H1 (cell line): Measurements from ENCODE around the gene UQCC3. TPM values are rescaled to one million over a fixed set of nuclear protein-coding genes. Genes with fewer than 3 reads are reported as not detected.
A peak's percentile ranks its signal among the peaks of the same experiment; 100 is the strongest.

ENCODE experiments used
- CTCF ChIA-PET: fragments of 300-600 bp; sonication (Branson Sonifier 250); formaldehyde crosslinking; loops from one replicate; lab custom pipeline; 2021; ENCODE audit not compliant: partially characterized antibody; lab: Charles Lee
- POLR2A ChIA-PET: fragments of 300-600 bp; sonication (Branson Sonifier 250); formaldehyde crosslinking; loops from one replicate; lab custom pipeline; 2021; ENCODE audit warnings: inconsistent platforms; ENCODE audit not compliant: partially characterized antibody; lab: Charles Lee
- DNase-seq, 2 experiments: peaks; one replicate each; pipeline versions ENCODE4 v3.0.0 to v3.0.0-alpha.2; 2010 to 2022; ENCODE audit warnings: low spot score in 2 of 2, low read depth in 1 of 2, mixed read lengths in 1 of 2
- FAIRE-seq: peaks from 2 replicates; lab custom pipeline; 2011; peaks lifted over from hg19 to GRCh38; lab: Jason Lieb, UNC
- H2AFZ ChIP-seq: 2 replicates; pipeline ENCODE4 v1.8.1; 2012; ENCODE audit warnings: low read length, inconsistent platforms
- H2AK5ac ChIP-seq: 2 replicates; pipeline ENCODE4 v1.6.1; 2013; ENCODE audit warnings: low read depth, low read length
- H2BK120ac ChIP-seq: replicated peaks from 2 replicates; pipeline ENCODE3; 2013; ENCODE audit warnings: low read depth, low read length, inconsistent platforms
- H2BK12ac ChIP-seq: 2 replicates; pipeline ENCODE4 v1.6.1; 2013; ENCODE audit warnings: low read depth, low read length
- H2BK15ac ChIP-seq: 2 replicates; pipeline ENCODE4 v1.6.1; 2013; ENCODE audit warnings: low read length
- H2BK20ac ChIP-seq: 2 replicates; pipeline ENCODE4 v1.6.1; 2013; ENCODE audit warnings: low read length
- H2BK5ac ChIP-seq: 2 replicates; pipeline ENCODE4 v1.6.1; 2013; ENCODE audit warnings: low read depth, low read length
- H3K14ac ChIP-seq: 2 replicates; pipeline ENCODE4 v1.6.1; 2013; ENCODE audit warnings: inconsistent platforms; ENCODE audit not compliant: insufficient read length
- H3K18ac ChIP-seq: 2 replicates; pipeline ENCODE4 v1.6.1; 2013; ENCODE audit warnings: low read length; ENCODE audit errors: extremely low read depth
- H3K23ac ChIP-seq: 2 replicates; pipeline ENCODE4 v1.6.1; 2013; ENCODE audit warnings: inconsistent platforms; ENCODE audit not compliant: insufficient read length
- H3K23me2 ChIP-seq: 2 replicates; pipeline ENCODE4 v1.6.1; 2013; ENCODE audit warnings: low read depth, low read length
- H3K27ac ChIP-seq: 2 replicates; pipeline ENCODE4 v1.6.1; 2011; ENCODE audit warnings: low read depth, low read length, inconsistent platforms
- H3K27me3 ChIP-seq, 4 experiments: replicated peaks in 1 of 4; 1 replicate in 1 of 4; 2 replicates in 3 of 4; pipeline versions ENCODE4 v1.6.1 to v1.8.1; 2011 to 2013; ENCODE audit warnings: low read length in 3 of 4, mild to moderate bottlenecking in 3 of 4, inconsistent platforms in 2 of 4, mixed read lengths in 2 of 4, moderate library complexity in 1 of 4; ENCODE audit not compliant: control insufficient read depth in 3 of 4, insufficient read depth in 3 of 4; ENCODE audit errors: extremely low read depth in 1 of 4
- H3K36me3 ChIP-seq, 4 experiments: 2 replicates each; pipeline versions ENCODE4 v1.6.1 to v1.8.1; 2011 to 2013; ENCODE audit warnings: mild to moderate bottlenecking in 4 of 4, low read length in 3 of 4, moderate library complexity in 2 of 4, control low read depth in 1 of 4, inconsistent platforms in 1 of 4; ENCODE audit not compliant: insufficient read depth in 4 of 4, control insufficient read depth in 2 of 4
- H3K4ac ChIP-seq: replicated peaks from 2 replicates; pipeline ENCODE3; 2013; ENCODE audit warnings: low read length, low read depth, mixed read lengths, inconsistent platforms; ENCODE audit not compliant: insufficient read length
- H3K4me1 ChIP-seq, 4 experiments: replicated peaks in 1 of 4; 1 replicate in 1 of 4; 2 replicates in 3 of 4; pipeline versions ENCODE4 v1.6.1 to v1.8.1; 2011 to 2013; ENCODE audit warnings: low read length in 3 of 4, inconsistent platforms in 2 of 4, mixed read lengths in 1 of 4; ENCODE audit not compliant: insufficient read depth in 4 of 4, control insufficient read depth in 3 of 4
- H3K4me2 ChIP-seq, 2 experiments: 2 replicates each; pipeline versions ENCODE4 v1.6.1 to v1.8.1; 2011 to 2013; ENCODE audit warnings: low read depth in 2 of 2, low read length in 2 of 2, control low read depth in 1 of 2, inconsistent platforms in 1 of 2, mild to moderate bottlenecking in 1 of 2; ENCODE audit not compliant: insufficient read depth in 1 of 2
- H3K4me3 ChIP-seq, 4 experiments: fragments of 200-600, 300-600 bp in 1 of 4; sonication (generic), shearing (Covaris generic), sonication (Bioruptor Twin) in 1 of 4; 2 replicates each; pipeline versions ENCODE4 v1.5.1 to v1.8.1; 2011 to 2016; ENCODE audit warnings: low read length in 4 of 4, low read depth in 3 of 4, control low read depth in 2 of 4, inconsistent platforms in 2 of 4, mild to moderate bottlenecking in 2 of 4, mixed read lengths in 1 of 4, moderate library complexity in 1 of 4; ENCODE audit not compliant: insufficient read depth in 2 of 4; ENCODE audit errors: extremely low read depth in 1 of 4
- H3K56ac ChIP-seq: replicated peaks from 2 replicates; pipeline ENCODE3; 2013; ENCODE audit warnings: low read depth, mild to moderate bottlenecking, mixed read lengths, low read length, inconsistent platforms; ENCODE audit not compliant: insufficient read length
- H3K79me1 ChIP-seq: 2 replicates; pipeline ENCODE4 v1.6.1; 2013; ENCODE audit warnings: low read depth, low read length, control low read depth
- H3K79me2 ChIP-seq, 2 experiments: 2 replicates each; pipeline versions ENCODE4 v1.6.1 to v1.8.1; 2012 to 2013; ENCODE audit warnings: low read length in 2 of 2, mild to moderate bottlenecking in 2 of 2, inconsistent platforms in 1 of 2; ENCODE audit not compliant: insufficient read depth in 2 of 2, control insufficient read depth in 1 of 2
- H3K9ac ChIP-seq, 4 experiments: replicated peaks in 1 of 4; 1 replicate in 1 of 4; 2 replicates in 3 of 4; pipeline versions ENCODE4 v1.6.1 to v1.8.1; 2011 to 2013; ENCODE audit warnings: low read depth in 3 of 4, low read length in 3 of 4, control low read depth in 2 of 4, mild to moderate bottlenecking in 2 of 4, moderate library complexity in 2 of 4, inconsistent platforms in 1 of 4; ENCODE audit errors: extremely low read depth in 1 of 4
- H3K9me3 ChIP-seq, 2 experiments: 2 replicates each; pipeline versions ENCODE4 v1.6.1 to v1.8.1; 2012 to 2013; ENCODE audit warnings: mild to moderate bottlenecking in 2 of 2, moderate library complexity in 2 of 2, control low read depth in 1 of 2, inconsistent platforms in 1 of 2, low read depth in 1 of 2, low read length in 1 of 2, mixed read lengths in 1 of 2; ENCODE audit not compliant: insufficient read depth in 2 of 2
- H4K20me1 ChIP-seq, 2 experiments: replicated peaks in 1 of 2; 2 replicates each; pipeline versions ENCODE3 to v1.8.1; 2011 to 2013; ENCODE audit warnings: inconsistent platforms in 2 of 2, low read length in 2 of 2, mild to moderate bottlenecking in 1 of 2; ENCODE audit not compliant: insufficient read depth in 2 of 2, control insufficient read depth in 1 of 2
- H4K5ac ChIP-seq: 2 replicates; pipeline ENCODE4 v1.6.1; 2013; ENCODE audit warnings: low read length, low read depth, mixed read lengths, inconsistent platforms; ENCODE audit not compliant: insufficient read length
- H4K8ac ChIP-seq: 2 replicates; pipeline ENCODE4 v1.8.0; 2013; ENCODE audit warnings: mild to moderate bottlenecking, moderate library complexity, low read length, inconsistent platforms; ENCODE audit not compliant: insufficient read depth; ENCODE audit errors: extremely low read depth
- H4K91ac ChIP-seq: replicated peaks from 2 replicates; pipeline ENCODE3; 2013; ENCODE audit warnings: low read length, mixed read lengths, inconsistent platforms; ENCODE audit not compliant: insufficient read length
- POLR2AphosphoS5 ChIP-seq: IDR thresholded peaks from 2 replicates; pipeline ENCODE4 v1.6.1; 2011; ENCODE audit warnings: low read depth, low read length
- TAF1 ChIP-seq: IDR thresholded peaks from 2 replicates; pipeline ENCODE4 v1.6.1; 2011; ENCODE audit warnings: mild to moderate bottlenecking, low read depth, low read length
- TBP ChIP-seq: IDR thresholded peaks from 2 replicates; pipeline ENCODE4 v1.6.1; 2011; ENCODE audit warnings: low read depth, low read length, improper control_type of control experiment
- YY1 ChIP-seq: IDR thresholded peaks from 2 replicates; pipeline ENCODE4 v1.6.1; 2011; ENCODE audit warnings: low read depth, mild to moderate bottlenecking, low read length
- WGBS, 2 experiments: shearing (Covaris generic) in 1 of 2; methylation state at CpG; one replicate each; pipeline versions ENCODE4 v1.1.6 to v1.1.7; 2013 to 2015; ENCODE audit warnings: low lambda C conversion rate in 2 of 2, mixed read lengths in 2 of 2, inconsistent platforms in 1 of 2, low coverage in 1 of 2, missing lambda C conversion rate in 1 of 2; ENCODE audit not compliant: insufficient replicate concordance in 2 of 2, insufficient coverage in 1 of 2, insufficient read length in 1 of 2; ENCODE audit errors: extremely low coverage in 1 of 2, missing lambda C conversion rate in 1 of 2; 5-methylcytosine and 5-hydroxymethylcytosine counted together
- polyA plus RNA-seq, 7 experiments: library from polyadenylated mRNA; depleted of rRNA in 3 of 7; stranded (reverse) in 5 of 7; unstranded in 2 of 7; fragments of >200 nt in 5 of 7; fragments of 200-250 nt in 2 of 7; gene quantifications; 1 replicate in 5 of 7; 2 replicates in 1 of 7; 4 replicates in 1 of 7; pipeline versions ENCODE4 v1.2.1 to v1.2.3, GENCODE V29; 2011 to 2013; ENCODE audit warnings: missing spikeins in 2 of 7, mixed read lengths in 2 of 7
- total RNA-seq: library from RNA; stranded (reverse); fragmentation: NEBNext Ultra II Directional; extraction: Animal tissue kit (Norgen Biotek cat#: 25700); gene quantifications from 2 replicates; pipeline ENCODE4 v1.2.1, GENCODE V29; 2021

The UQCC3 gene
- total and polyA plus RNA-seq, 2 of the 8 experiments (the other 6 are each of a cell fraction or from before 2014, with no cell fraction given): 14.2 to 15.7 TPM

DNA sequence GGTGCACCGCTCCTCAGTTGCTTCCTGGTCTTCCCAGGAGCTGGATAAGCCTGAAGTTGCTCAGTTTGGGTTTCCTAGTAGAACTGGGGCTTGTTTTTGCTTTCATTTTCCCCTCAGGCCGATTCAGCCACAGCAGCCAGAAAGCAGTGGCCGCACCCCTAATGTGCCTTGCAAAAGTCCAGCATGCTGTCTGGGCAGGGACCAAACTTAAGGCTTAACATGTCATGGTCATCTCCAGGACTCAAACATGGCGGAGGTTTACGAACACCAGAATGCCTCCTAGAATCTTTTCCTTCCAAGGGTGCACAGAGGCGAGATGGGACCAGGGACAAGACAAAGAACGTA is 38.5 kb downstream of the UQCC3 start:
- no peak overlapping the region; the same call in 1 of the 2 replicates for H2BK15ac ChIP-seq
- H3K27me3 ChIP-seq: no peaks in the 10 kb centered on the region; a peak in 1 of 7 replicates
- H2AFZ ChIP-seq: peak overlapping the region; percentile 45; the same call in 1 of the 2 replicates
- peaks cover 0 to 13% of the 10 kb centered on the region in 2 experiments; a peak in 1 of 4 replicates for H3K79me2 ChIP-seq
- TF ChIP-seq TBP: peak; percentile 6; the same call in 1 of the 2 replicates
- peak; percentile 16; the same call in 1 of the 2 replicates for TF ChIP-seq POLR2AphosphoS5
- no peak for TF ChIP-seq YY1
- peak; percentile 71 for TF ChIP-seq TAF1
- H3K79me1 ChIP-seq: no peaks in the 10 kb centered on the region; the same call in 1 of the 2 replicates
- H2BK12ac ChIP-seq: peak overlapping the region; percentile 72; the same call in 1 of the 2 replicates
- peaks cover 7 to 43% (median 21%) of the 10 kb centered on the region in 4 experiments for H3K4me1 ChIP-seq
- peak overlapping the region; percentile 99 for H3K4me2 ChIP-seq
- H4K91ac ChIP-seq: peak overlapping the region; percentile 96
- H3K9ac ChIP-seq: peak overlapping the region in 3 of 4 experiments; percentile 88 to 92 (median 91); a peak in 6 of 7 replicates
- POLR2A ChIA-PET: interaction anchor here (0.7 to 61.4 kb wide), 24 partner anchors 9 to 171 kb away, joined by 3 to 2041 read pairs (median 10); partner anchors contain the start of genes B3GAT3, C11orf98, CSKMT and GANAB
- H3K18ac ChIP-seq: peak overlapping the region; percentile 60
- CTCF ChIA-PET: interaction anchor here (0.9 to 1.1 kb wide), 2 partner anchors 14 to 23 kb away, joined by 3 read pairs; no protein-coding TSS in a partner anchor
- H3K14ac ChIP-seq: no peak overlapping the region
- H4K20me1 ChIP-seq: peaks cover 0 to 2% of the 10 kb centered on the region in 2 experiments
- H2BK120ac ChIP-seq: peak overlapping the region; percentile 44
- peak overlapping the region; percentile 92 for H4K5ac ChIP-seq
- no peak for DNase-seq
- no peaks in the 10 kb centered on the region for H3K9me3 ChIP-seq
- H2BK5ac ChIP-seq: peak overlapping the region; percentile 96
- H3K4ac ChIP-seq: peak overlapping the region; percentile 55
- peak overlapping the region; percentile 87 for H3K56ac ChIP-seq
- H3K4me3 ChIP-seq: peak overlapping the region; percentile 60 to 86 (median 75); a peak in 7 of 8 replicates
- peak overlapping the region; percentile 100; the same call in 1 of the 2 replicates for H4K8ac ChIP-seq
- FAIRE-seq: no peak
- peak overlapping the region; percentile 14; the same call in 1 of the 2 replicates for H2AK5ac ChIP-seq
- H3K23ac ChIP-seq: no peak overlapping the region
- H3K23me2 ChIP-seq: peaks cover 22% of the 10 kb centered on the region
- 63% methylated on average over 7 of the region's 7 CpGs; no CpG with 5 or more reads in 1 of the 2 experiments for WGBS, 2 experiments
- H2BK20ac ChIP-seq: no peak overlapping the region
- peak overlapping the region; percentile 95 for H3K27ac ChIP-seq
- H3K36me3 ChIP-seq: peaks cover 17 to 44% (median 24%) of the 10 kb centered on the region in 4 experiments
